Activated naive CD4-positive, alpha-beta T cell treated with anti-CD3 and anti-CD28 coated beads, Interleukin-2, amount 50 U/mL, for 16 hours (primary cell): ENCODE measurements around the gene KRTAP25-1.

Source experiments
- DNase-seq: peaks from one replicate; pipeline ENCODE4 v3.0.0-alpha.2; 2020

The KRTAP25-1 gene

DNA sequence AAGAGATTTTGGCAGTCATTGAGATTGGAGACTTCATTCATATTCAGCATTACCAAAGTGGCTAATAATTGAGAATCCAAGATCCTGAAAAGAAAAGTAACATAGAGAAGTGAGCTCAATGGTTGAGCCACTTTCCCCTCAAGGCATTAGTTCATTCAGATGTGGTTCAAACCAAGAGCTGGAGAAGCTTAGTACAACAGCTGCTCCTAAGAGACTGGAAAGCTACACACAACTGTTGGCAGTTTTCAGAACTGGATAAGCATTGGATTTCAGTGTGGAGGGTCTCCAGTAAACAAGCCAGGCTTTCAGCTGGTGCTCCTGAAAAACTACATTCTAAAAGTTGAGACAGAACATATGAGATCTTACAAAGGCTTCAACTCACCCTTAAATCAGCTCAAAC is 44.3 kb downstream of the KRTAP25-1 start:
- DNase-seq, result no peak

DNA sequence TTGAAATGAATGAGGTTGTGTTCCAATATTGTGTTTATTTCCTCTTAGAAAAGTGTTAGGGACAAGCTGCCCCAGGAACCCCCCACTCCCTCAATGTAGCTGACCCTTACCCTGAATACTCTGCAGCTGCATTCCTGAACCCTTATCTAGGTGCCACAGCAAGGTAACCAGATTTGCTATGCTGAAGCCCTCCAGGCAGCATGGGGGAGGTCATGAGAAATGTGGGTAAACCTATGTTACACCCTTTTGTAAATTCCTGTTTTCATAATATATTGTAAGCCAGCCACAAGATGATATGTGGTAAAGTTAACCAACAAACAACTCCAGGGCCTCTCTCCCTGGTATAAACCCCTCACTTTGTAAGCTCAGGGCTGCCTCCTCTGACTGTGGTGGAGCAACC is 45.6 kb downstream of the KRTAP25-1 start:
- no peak for DNase-seq

DNA sequence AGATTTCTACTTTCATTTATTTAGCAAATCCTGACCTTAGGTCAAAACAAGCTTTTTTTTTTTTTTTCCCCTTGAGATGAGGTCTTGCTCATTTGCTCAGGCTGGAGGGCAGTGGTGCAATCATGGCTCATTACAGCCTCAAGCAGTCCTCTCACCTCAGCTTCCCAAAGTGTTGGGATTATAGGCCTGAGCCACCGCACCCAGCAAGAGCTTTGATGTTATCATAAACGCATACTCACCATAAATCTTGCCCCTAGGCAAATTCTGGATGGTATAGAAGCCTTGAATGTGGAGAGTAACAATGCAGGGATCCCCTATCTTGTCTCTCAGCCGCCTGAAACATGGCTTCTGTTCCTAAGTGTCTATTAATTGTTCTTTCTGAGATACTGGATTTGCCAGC is 48.7 kb downstream of the KRTAP25-1 start:
- DNase-seq, result no peak
